ENCODE results near the gene PRPF19. TPM values are rescaled to one million over a fixed set of nuclear protein-coding genes. Genes with fewer than 3 reads are reported as not detected.

Gene PRPF19
- polyA plus RNA-seq, 1 donor from 2014 or later, result 71.3 TPM

GRCh38 chr11:60925868-60926267, 19.5 kb upstream of the PRPF19 start:
- Histone ChIP-seq H3K27ac (ENCODE audit: low read length) (peak overlapping the region; percentile 74), H3K9ac (ENCODE audit: low read length) (peak overlapping the region; percentile 96), H3K4me3 (ENCODE audit: low read length) (peak overlapping the region; percentile 82), H3F3A (ENCODE audit: insufficient read depth, low read length, poor library complexity, severe bottlenecking) (no peaks in the 10 kb centered on the region), H3K9me3 (ENCODE audit: low read length) (no peaks in the 10 kb centered on the region), H2AFZ (ENCODE audit: low read depth, low read length) (no peak overlapping the region), H3K4me2 (ENCODE audit: low read length) (peak overlapping the region; percentile 71), H3K36me3 (ENCODE audit: insufficient read depth, low read length) (no peaks in the 10 kb centered on the region), H3K27me3 (ENCODE audit: insufficient read depth, low read depth, low read length) (no peaks in the 10 kb centered on the region), H4K20me1 (ENCODE audit: insufficient read depth) (peaks cover 6% of the 10 kb centered on the region), H3K9me2 (ENCODE audit: insufficient read depth, low read length) (no peaks in the 10 kb centered on the region), H3K79me2 (replicated peaks; ENCODE audit: insufficient read depth, low read length) (peaks cover 36% of the 10 kb centered on the region)
- TF ChIP-seq, protein P1, sequence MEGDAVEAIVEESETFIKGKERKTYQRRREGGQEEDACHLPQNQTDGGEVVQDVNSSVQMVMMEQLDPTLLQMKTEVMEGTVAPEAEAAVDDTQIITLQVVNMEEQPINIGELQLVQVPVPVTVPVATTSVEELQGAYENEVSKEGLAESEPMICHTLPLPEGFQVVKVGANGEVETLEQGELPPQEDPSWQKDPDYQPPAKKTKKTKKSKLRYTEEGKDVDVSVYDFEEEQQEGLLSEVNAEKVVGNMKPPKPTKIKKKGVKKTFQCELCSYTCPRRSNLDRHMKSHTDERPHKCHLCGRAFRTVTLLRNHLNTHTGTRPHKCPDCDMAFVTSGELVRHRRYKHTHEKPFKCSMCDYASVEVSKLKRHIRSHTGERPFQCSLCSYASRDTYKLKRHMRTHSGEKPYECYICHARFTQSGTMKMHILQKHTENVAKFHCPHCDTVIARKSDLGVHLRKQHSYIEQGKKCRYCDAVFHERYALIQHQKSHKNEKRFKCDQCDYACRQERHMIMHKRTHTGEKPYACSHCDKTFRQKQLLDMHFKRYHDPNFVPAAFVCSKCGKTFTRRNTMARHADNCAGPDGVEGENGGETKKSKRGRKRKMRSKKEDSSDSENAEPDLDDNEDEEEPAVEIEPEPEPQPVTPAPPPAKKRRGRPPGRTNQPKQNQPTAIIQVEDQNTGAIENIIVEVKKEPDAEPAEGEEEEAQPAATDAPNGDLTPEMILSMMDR (IDR thresholded peaks at IDR 0.05; ENCODE audit: poor library complexity, severe bottlenecking), result no peak
- TF ChIP-seq SMC3 (conservative IDR thresholded peaks at IDR 0.05; ENCODE audit: poor library complexity), result no peak

DNA sequence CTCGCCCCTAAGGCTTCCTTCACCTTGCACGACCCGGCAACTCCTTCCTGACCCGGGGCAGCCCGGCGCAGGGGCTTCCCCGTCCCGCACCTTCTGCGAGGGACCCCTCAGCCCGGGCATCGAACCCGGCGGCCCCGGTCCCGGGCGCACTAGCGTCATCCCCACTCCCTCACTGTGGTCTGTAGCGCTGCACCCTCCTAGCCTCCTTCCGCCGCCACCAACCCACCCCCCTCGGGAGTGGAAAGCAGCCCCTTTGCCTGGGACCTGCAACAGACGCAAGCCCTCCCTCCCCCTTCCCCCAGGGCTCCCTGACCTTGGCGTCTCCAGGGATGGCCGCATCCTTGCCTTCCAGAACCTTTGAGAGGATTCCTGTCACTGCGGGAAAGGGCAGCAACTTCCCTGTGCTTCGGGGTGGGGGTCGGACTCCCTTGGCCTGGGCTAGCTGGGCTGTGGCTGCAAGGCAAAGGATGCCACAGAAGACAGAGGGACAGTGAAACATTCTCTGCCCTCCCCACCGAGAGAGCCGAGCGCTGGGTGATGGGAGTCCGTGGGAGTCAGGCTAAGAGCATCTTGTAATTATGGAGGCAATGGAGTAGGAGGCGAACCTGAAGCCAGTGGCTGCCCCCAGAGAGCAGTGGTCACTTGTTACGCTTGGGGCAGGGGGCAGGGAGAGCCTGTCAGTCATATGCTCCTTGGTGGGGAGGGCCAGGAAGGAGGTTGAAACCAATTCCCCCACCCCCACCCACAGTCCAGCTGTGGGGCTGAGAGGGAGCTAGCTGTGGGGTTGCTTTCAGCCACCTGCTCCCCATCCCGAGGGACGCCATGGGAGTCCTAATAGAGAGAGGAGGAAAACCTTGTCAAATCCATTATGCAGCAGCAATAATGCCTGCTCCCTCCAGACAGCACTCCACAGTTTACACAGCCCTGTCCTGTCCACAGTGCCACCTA, 18.8 kb upstream of the PRPF19 start:
- H3K27ac ChIP-seq (ENCODE audit: low read length), result peak overlapping the region; percentile 74
- no peaks in the 10 kb centered on the region for H3K36me3 ChIP-seq (ENCODE audit: insufficient read depth, low read length)
- peaks cover 6% of the 10 kb centered on the region for H4K20me1 ChIP-seq (ENCODE audit: insufficient read depth)
- H2AFZ ChIP-seq (ENCODE audit: low read depth, low read length), result peak overlapping the region; percentile 15
- no peaks in the 10 kb centered on the region for H3K27me3 ChIP-seq (ENCODE audit: insufficient read depth, low read depth, low read length)
- H3K9ac ChIP-seq (ENCODE audit: low read length), result peak overlapping the region; percentile 96
- TF ChIP-seq POLR2AphosphoS5 (IDR thresholded peaks at IDR 0.05) (peak; percentile 23), MXI1 (conservative IDR thresholded peaks at IDR 0.05; ENCODE audit: poor library complexity, severe bottlenecking) (no peak)
- no peaks in the 10 kb centered on the region for H3K9me3 ChIP-seq (ENCODE audit: low read length)
- no peaks in the 10 kb centered on the region for H3F3A ChIP-seq (ENCODE audit: insufficient read depth, low read length, poor library complexity, severe bottlenecking)
- H3K4me3 ChIP-seq (ENCODE audit: low read length), result peak overlapping the region; percentile 82
- peaks cover 36% of the 10 kb centered on the region for H3K79me2 ChIP-seq (replicated peaks; ENCODE audit: insufficient read depth, low read length)
- no peaks in the 10 kb centered on the region for H3K9me2 ChIP-seq (ENCODE audit: insufficient read depth, low read length)
- H3K4me2 ChIP-seq (ENCODE audit: low read length), result peak overlapping the region; percentile 71

GRCh38 chr11:60924110-60924905, 17.9 kb upstream of the PRPF19 start, which contains the start of gene TMEM132A:
TMEM132A (plus strand) TSS chr11:60924460; CDS start chr11:60924634, 174 bp downstream.
- H2AFZ ChIP-seq (ENCODE audit: low read depth, low read length), result peak within 1 kb of the TSS; percentile 15
- no peaks in the 10 kb centered on the region for H3K27me3 ChIP-seq (ENCODE audit: insufficient read depth, low read depth, low read length)
- peak within 1 kb of the TSS; percentile 74 for H3K27ac ChIP-seq (ENCODE audit: low read length)
- peak within 1 kb of the TSS; percentile 71 for H3K4me2 ChIP-seq (ENCODE audit: low read length)
- TF ChIP-seq RAD21 (conservative IDR thresholded peaks at IDR 0.05) (peak; percentile 57), TAF1 (IDR thresholded peaks at IDR 0.05; ENCODE audit: low read depth) (peak; percentile 77), POLR2AphosphoS5 (IDR thresholded peaks at IDR 0.05) (peak; percentile 86), EZH2 (IDR thresholded peaks at IDR 0.05; ENCODE audit: borderline replicate concordance, insufficient read depth, low read length, poor library complexity, severe bottlenecking) (no peak), EP300 (conservative IDR thresholded peaks at IDR 0.05; ENCODE audit: poor library complexity, severe bottlenecking) (peak; percentile 66), SMC3 (conservative IDR thresholded peaks at IDR 0.05; ENCODE audit: poor library complexity) (peak; percentile 54), MXI1 (conservative IDR thresholded peaks at IDR 0.05; ENCODE audit: poor library complexity, severe bottlenecking) (peak; percentile 90)
- TF ChIP-seq, protein P2, sequence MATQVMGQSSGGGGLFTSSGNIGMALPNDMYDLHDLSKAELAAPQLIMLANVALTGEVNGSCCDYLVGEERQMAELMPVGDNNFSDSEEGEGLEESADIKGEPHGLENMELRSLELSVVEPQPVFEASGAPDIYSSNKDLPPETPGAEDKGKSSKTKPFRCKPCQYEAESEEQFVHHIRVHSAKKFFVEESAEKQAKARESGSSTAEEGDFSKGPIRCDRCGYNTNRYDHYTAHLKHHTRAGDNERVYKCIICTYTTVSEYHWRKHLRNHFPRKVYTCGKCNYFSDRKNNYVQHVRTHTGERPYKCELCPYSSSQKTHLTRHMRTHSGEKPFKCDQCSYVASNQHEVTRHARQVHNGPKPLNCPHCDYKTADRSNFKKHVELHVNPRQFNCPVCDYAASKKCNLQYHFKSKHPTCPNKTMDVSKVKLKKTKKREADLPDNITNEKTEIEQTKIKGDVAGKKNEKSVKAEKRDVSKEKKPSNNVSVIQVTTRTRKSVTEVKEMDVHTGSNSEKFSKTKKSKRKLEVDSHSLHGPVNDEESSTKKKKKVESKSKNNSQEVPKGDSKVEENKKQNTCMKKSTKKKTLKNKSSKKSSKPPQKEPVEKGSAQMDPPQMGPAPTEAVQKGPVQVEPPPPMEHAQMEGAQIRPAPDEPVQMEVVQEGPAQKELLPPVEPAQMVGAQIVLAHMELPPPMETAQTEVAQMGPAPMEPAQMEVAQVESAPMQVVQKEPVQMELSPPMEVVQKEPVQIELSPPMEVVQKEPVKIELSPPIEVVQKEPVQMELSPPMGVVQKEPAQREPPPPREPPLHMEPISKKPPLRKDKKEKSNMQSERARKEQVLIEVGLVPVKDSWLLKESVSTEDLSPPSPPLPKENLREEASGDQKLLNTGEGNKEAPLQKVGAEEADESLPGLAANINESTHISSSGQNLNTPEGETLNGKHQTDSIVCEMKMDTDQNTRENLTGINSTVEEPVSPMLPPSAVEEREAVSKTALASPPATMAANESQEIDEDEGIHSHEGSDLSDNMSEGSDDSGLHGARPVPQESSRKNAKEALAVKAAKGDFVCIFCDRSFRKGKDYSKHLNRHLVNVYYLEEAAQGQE (IDR thresholded peaks at IDR 0.05; ENCODE audit: borderline replicate concordance), result peak; percentile 41
- TF ChIP-seq, protein P1 (IDR thresholded peaks at IDR 0.05; ENCODE audit: poor library complexity, severe bottlenecking), result no peak
- H3K36me3 ChIP-seq (ENCODE audit: insufficient read depth, low read length), result no peaks in the 10 kb centered on the region
- peaks cover 6% of the 10 kb centered on the region for H4K20me1 ChIP-seq (ENCODE audit: insufficient read depth)
- H3K4me3 ChIP-seq (ENCODE audit: low read length), result peak within 1 kb of the TSS; percentile 82
- no peaks in the 10 kb centered on the region for H3K9me2 ChIP-seq (ENCODE audit: insufficient read depth, low read length)
- H3K79me2 ChIP-seq (replicated peaks; ENCODE audit: insufficient read depth, low read length), result peaks cover 37% of the 10 kb centered on the region
- peak within 1 kb of the TSS; percentile 96 for H3K9ac ChIP-seq (ENCODE audit: low read length)
- H3F3A ChIP-seq (ENCODE audit: insufficient read depth, low read length, poor library complexity, severe bottlenecking), result no peaks in the 10 kb centered on the region
- no peaks in the 10 kb centered on the region for H3K9me3 ChIP-seq (ENCODE audit: low read length)

Data from neural cell (in vitro differentiated cells).